Eye (tissue), 1 donor: ENCODE results near the gene YY1AP1.
A peak's percentile ranks its signal among the peaks of the same experiment; 100 is the strongest.
"Not testable (repeated sequence)": the region's sequence is repeated elsewhere in the genome, so short reads cannot be mapped to it uniquely, and the experiment has no call there.

Experiments used
- DNase-seq: peaks from one replicate; pipeline ENCODE4 v3.0.0-alpha.2; 2015

Gene YY1AP1

GRCh38 chr1:155694167-155694566 lies 5.6 kb upstream of the YY1AP1 start:
- no peak for DNase-seq

DNA sequence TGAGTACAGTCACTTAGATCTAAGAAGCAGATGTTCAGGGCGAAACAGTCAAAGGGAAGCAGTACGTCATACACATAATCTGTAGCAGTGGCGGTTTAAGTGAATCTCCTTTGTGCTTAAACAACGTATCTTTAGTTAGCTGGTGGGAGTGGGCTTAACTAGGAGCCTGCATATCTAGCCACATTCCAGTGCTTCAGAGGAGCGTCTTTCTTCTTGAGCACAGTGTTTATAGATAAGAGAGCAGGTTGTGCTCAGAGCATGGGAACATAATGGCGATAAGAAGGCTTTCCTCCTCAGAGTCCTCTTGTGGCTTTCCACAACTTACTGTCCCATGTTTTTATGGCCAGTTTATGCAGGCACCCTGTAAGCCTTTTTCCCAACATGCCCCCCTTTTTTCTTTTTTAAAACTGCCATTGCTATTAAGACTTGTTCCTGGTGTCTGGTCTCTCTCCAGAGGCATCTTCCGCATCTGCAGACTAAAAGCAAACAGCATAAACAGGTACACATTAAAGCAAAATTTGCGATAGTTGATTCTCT lies 3.5 kb upstream of the YY1AP1 start:
- no peak for DNase-seq

GRCh38 chr1:155689081-155689607 lies 570 bp upstream of the YY1AP1 start, which contains the start of gene DAP3:
Gene DAP3, plus strand, starts transcription at chr1:155689091. Its CDS starts 20,689 bp downstream, at chr1:155709780.
- DNase-seq = not testable (repeated sequence)

- DNase-seq = not testable (repeated sequence)
Measured at GRCh38 chr1:155687705-155688323, 760 bp downstream of the YY1AP1 start.

DNA sequence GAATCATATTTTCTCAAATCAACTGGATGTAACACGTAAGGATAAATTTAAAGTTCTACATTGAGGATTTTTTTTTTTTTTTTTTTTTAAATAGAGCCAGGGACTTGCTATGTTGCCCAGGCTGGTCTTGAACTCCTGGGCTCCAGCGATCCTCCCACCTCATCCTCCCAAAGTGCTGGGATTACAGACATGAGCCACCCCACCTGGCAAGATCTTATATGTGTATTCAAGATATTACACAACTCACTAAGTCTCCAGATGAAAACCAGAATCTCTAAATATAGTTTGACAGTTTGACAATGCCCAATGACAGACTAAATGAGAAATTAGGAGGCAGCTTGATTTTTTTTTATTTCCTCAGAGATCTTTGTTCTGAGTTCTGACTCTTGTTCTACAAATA lies 6.8 kb downstream of the YY1AP1 start:
- no peak for DNase-seq

- DNase-seq = no peak
Measured at GRCh38 chr1:155680531-155680930, 8.0 kb downstream of the YY1AP1 start.

DNA sequence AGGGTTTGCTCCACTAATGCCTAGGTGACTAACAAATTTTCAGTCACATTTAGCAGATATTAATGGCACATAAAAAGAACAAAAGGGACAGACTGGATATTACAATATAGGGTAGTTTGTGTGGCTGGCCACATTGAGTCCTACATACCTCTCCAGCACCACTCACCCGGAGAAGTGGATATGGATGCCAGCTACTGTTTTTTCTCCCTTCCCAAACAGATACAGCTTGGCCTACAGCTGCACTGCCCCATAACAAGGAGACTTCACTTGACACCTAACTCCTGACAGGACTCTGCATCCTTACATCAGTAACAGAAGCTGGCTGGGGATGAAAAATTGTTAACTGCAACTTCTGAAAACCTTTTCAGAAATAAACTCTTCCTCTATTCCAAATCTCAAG lies 9.6 kb downstream of the YY1AP1 start:
- not testable (repeated sequence) for DNase-seq

- no peak for DNase-seq
Measured at GRCh38 chr1:155678027-155678426, 10.5 kb downstream of the YY1AP1 start.

- no peak for DNase-seq
Measured at GRCh38 chr1:155673003-155673402, 15.6 kb downstream of the YY1AP1 start.

GRCh38 chr1:155671750-155672149 lies 16.8 kb downstream of the YY1AP1 start:
- DNase-seq = no peak

GRCh38 chr1:155669233-155670162 lies 19.1 kb downstream of the YY1AP1 start:
- DNase-seq = no peak

GRCh38 chr1:155661239-155661638 lies 27.3 kb downstream of the YY1AP1 start:
- DNase-seq = not testable (repeated sequence)

DNA sequence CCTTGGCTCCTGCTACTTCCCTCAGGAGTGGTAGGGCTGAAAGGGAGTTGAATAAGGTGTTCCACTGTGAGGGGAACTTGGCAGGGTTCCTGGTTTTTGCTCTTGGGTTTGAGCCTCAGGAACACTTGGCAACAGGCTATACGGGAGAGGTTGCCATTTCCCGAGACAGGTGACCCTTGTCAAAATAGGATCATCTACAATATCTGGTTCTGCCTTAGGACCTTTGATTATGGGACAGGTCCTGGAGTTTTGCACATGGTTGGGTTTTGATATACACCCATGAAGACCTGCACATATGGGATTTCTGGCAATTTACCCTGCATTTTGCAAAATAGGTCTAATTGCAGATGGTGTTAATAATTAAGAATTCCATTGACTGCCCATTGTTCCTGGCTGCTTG lies 31.1 kb downstream of the YY1AP1 start:
- DNase-seq = no peak

DNA sequence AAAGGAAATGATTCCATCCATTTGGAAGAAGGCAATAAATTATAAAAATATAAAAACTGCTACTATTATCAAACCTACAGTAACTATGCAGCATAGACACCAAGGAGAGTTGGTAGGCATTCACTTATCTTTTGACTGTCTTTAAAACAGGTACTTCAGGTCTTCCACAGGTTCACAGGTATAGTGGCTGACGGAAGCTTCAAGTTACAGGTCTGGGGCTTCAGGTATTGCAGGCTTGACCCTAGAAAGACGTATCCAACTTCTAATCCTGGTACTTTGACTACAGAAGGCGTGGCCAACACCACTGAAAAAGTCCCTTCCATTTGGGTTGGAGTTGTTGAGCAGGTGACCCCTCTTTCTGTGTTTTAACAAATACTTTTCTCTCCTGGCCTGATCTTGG lies 35.6 kb downstream of the YY1AP1 start:
- DNase-seq = no peak

DNA sequence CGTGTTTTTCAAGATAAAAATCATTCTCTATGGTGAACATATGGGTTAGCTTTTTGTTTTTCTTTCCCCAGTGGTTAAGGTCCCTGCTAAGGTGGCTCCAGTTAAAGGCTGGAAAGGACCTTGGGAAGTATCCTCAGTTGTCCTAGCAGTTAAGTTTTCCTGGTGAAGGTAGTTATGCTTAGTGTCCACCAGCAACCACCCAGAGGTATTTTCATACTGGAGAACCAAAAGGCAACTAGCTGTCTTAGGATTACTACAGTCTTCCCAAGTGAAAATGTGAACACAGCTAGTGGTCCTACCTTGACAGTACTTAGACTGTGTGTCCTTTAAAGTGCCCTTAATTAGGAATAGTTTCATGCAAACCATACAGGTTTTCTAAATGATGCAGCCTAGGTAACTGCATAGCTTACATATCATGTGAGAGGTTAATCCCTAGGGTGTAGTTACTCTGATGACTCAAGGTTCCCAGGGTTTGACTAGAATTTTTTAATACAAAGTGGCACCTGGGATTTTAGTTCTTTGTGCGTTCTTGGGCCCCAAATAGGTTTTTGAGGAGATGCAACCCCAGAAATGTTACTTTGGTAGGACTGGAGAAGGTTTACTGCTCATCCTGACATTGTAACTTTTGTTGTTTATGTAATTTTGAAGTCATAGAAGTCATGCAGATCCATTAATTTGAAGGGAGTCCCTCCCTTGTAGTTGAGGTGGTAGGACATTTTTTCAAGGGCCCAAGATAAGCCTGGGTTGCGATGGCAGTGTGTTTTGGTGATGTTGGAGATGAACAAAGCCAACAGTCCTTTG lies 36.5 kb downstream of the YY1AP1 start:
- no peak for DNase-seq

DNA sequence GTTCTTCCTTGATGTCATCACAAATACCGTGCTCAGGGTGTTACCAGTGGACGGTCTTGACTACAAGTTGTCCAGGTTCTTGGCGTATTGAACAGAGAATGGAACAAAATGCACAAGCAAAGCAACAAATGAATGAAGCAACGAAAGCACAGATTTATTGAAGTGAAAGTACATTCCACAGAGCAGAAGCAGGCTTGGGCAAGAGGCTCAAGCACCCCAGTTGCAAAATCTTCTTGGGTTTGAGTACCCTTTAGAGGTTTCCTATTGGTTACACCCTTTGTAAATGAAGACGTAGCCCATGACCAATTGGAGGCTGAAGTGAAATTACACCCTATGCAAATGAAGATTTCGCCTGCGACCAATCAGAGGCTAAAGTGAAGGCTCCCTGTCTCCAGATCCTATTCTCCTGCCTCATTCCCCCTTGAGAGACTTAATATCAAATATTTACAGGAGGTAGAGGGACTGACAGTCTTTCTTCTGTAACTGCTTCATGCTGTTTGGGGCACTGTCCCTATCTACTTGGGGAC lies 38.3 kb downstream of the YY1AP1 start:
- DNase-seq = no peak

DNA sequence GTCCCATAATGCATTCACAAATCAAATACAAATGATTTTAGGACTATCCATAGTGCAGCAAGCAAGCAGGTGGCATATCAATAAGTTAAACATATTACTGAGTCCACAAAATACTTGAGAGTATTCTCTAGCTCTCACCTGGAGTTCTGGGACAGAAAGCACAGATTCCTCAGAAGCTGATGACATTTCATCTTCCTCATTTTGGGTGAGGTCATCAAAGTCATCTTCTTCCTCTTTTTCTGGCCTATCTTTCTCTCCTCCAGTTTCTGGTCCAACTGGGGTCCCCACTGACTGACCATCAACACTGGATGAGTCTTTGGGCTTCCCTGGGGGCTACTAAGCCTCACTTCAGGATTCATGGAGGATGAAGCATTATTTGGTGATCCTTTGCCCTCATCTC lies 38.9 kb downstream of the YY1AP1 start:
- DNase-seq = no peak

- peak; percentile 48 for DNase-seq
Measured at GRCh38 chr1:155648207-155649147, 40.1 kb downstream of the YY1AP1 start.

GRCh38 chr1:155646307-155646706 lies 42.3 kb downstream of the YY1AP1 start:
- DNase-seq = no peak

DNA sequence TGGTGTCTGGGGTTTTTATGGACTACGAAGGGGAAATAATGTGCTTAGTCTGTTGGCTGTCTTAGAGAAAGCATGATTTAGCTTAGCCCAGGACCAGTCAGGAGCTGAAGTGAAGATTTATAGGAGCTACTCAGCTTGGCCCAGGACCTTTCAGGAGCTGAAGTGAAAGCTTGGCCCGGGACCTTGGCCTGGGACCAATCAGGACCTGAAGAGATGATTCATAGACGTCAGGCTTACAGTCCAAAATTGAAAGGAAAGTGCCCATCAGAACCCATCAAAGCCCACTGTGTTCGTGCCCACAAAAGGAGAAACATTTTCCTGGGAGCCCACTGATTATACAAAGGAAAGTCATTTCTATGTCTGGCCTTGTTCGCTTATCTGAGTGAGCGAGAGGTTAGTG lies 42.9 kb downstream of the YY1AP1 start:
- no peak for DNase-seq

DNA sequence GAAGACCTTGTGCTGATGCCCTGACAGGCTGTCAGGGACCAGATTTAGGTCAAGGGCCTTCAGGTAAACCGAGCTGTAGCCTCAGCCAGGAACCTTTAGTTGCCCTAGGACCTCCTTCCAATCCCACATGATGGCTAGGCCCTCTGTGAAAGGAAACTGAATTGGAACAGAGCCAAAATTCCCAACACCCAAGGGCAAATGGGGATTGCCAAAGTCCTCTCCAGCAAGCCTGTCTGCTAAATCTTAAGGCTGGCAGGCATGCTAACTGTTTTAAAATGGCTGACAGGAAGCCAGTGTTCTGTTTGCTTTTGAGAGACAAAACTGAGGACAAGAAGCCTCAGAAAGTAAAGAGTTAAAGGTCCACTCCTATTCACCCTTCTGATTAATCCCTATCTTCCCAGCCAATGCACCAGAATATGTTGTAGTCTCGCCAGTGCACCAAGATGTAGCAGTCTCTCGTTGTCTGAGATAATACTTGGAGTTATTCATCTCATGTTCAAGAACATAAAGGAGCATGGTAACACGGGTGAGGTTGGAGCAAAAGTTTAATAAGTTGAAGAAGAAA lies 43.5 kb downstream of the YY1AP1 start:
- DNase-seq = no peak
